Liver (tissue), 3 donors: Measurements from ENCODE around the gene KIFC1.

ENCODE experiments used
- CTCF ChIP-seq: fragments of 150-350 bp; IDR thresholded peaks from 2 replicates; pipeline ENCODE4 v1.5.1; 2017; ENCODE audit warnings: improper control_type of control experiment, low read depth, low read length; ENCODE audit not compliant: missing input control
- EGR1 ChIP-seq, 2 donors: IDR thresholded peaks; 2 replicates each; pipeline ENCODE4 v1.6.1; 2016 to 2018; ENCODE audit warnings: antibody characterized with exemption in 2 of 2, low read depth in 2 of 2
- FOXA1 ChIP-seq: IDR thresholded peaks from 2 replicates; pipeline ENCODE4 v1.6.1; 2016; ENCODE audit warnings: antibody characterized with exemption
- GABPA ChIP-seq, 2 donors: IDR thresholded peaks in 1 of 2; conservative IDR thresholded peaks in 1 of 2; 2 replicates each; pipeline ENCODE4 v1.6.1; 2016; ENCODE audit warnings: antibody characterized with exemption in 2 of 2, mild to moderate bottlenecking in 1 of 2, moderate library complexity in 1 of 2
- MAX ChIP-seq: IDR thresholded peaks from 2 replicates; pipeline ENCODE4 v1.6.1; 2016; ENCODE audit warnings: antibody characterized with exemption
- NR2F2 ChIP-seq: IDR thresholded peaks from 2 replicates; pipeline ENCODE4 v1.6.1; 2016; ENCODE audit warnings: antibody characterized with exemption
- RAD21 ChIP-seq, 2 donors: IDR thresholded peaks; 2 replicates each; pipeline ENCODE4 v1.6.1; 2016; ENCODE audit warnings: antibody characterized with exemption in 2 of 2, mild to moderate bottlenecking in 2 of 2
- REST ChIP-seq: IDR thresholded peaks from 2 replicates; pipeline ENCODE4 v1.6.1; 2016; ENCODE audit warnings: antibody characterized with exemption, mild to moderate bottlenecking
- TAF1 ChIP-seq: conservative IDR thresholded peaks from 2 replicates; pipeline ENCODE4 v1.6.1; 2016; ENCODE audit warnings: antibody characterized with exemption, mild to moderate bottlenecking
- TF ChIP-seq, protein P1 (sequence below): IDR thresholded peaks from 2 replicates; pipeline ENCODE4 v1.6.1; 2016; ENCODE audit warnings: antibody characterized with exemption
- donor health status: healthy.
- donor health status: healthy.

GRCh38 chr6:33415831-33416230, 24.2 kb downstream of the KIFC1 start:
- TF ChIP-seq EGR1 (IDR thresholded peaks at IDR 0.05; ENCODE audit: low read depth in 2 of 2) (no peak), CTCF (no peak), TAF1 (no peak), GABPA (IDR thresholded peaks at IDR 0.05 in 1 of 2, conservative IDR thresholded peaks at IDR 0.05 in 1 of 2) (no peak), RAD21 (IDR thresholded peaks at IDR 0.05) (no peak), REST (no peak), NR2F2 (no peak), FOXA1 (no peak), MAX (no peak)
- TF ChIP-seq, protein P1, sequence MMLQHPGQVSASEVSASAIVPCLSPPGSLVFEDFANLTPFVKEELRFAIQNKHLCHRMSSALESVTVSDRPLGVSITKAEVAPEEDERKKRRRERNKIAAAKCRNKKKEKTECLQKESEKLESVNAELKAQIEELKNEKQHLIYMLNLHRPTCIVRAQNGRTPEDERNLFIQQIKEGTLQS, result no peak
